Measurements from ENCODE around the gene KLHL10. TPM values are rescaled to one million over a fixed set of nuclear protein-coding genes. Genes with fewer than 3 reads are reported as not detected.
A peak's percentile ranks its signal among the peaks of the same experiment; 100 is the strongest.
"Not testable (repeated sequence)": the region's sequence is repeated elsewhere in the genome, so short reads cannot be mapped to it uniquely, and the experiment has no call there.

The KLHL10 gene
- total RNA-seq, 1 experiment from 2014 or later: not detected

DNA sequence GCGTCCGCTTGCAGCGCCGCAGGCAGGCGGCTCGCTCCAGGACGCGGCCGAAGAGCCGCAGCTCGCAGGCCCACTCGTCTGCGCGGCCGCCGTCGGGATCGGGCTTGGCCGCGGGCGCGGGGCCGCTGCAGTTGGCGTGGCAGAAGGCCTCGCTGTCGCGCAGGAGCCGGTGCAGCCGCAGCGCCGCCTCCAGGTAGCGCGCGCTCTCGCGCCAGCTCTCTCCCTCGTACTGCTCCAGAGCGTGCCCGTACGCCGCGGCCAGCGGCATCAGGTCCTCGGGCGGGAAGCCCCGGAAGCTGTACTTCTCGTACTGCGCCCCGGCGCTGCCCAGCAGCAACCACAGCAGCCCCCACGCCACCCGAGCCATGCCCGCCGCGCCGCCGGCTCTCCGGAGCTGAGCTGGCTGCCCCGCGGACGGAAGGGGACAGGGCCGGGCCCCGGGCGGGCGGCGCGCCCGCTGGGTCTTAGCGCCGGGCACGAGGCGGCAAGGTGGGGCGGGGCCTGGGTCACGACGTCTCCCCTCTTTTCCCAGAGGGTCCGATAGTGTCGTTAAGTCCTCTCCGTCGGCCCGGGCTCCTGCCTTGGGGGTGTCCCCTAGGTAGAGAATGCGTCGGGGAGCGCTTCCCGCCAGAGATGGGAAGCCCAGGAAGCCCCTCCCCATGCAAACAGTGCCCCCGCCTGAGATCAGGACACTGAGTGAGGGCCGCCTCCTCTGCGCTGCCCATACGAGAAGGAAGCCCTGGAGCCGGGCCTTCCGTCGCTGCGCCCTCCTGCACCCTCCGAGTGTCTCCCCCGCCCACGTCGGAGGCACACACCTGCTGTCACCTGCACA lies 25.9 kb upstream of the KLHL10 start, which contains the start of gene P3H4:
TSS of gene P3H4 (minus strand) at position 401 of the 832 bp plus-strand sequence. CDS start at position 367, 34 bp downstream.
- in situ Hi-C loops (cut with HindIII; ENCODE audit: low pct_unique_long_range_greater_than_20kb, low sequenced_read_pairs): no loop called here
- DNase-seq (ENCODE audit: low read depth, low spot score): peak; percentile 68

- in situ Hi-C loops (cut with HindIII; ENCODE audit: low pct_unique_long_range_greater_than_20kb, low sequenced_read_pairs): no loop called here
- DNase-seq (ENCODE audit: low read depth, low spot score): peak; percentile 78
Measured at GRCh38 chr17:41812381-41813151, 25.1 kb upstream of the KLHL10 start, which contains the start of gene FKBP10. FKBP10 (plus strand) TSS chr17:41813004; CDS start chr17:41813035, 31 bp downstream.

DNA sequence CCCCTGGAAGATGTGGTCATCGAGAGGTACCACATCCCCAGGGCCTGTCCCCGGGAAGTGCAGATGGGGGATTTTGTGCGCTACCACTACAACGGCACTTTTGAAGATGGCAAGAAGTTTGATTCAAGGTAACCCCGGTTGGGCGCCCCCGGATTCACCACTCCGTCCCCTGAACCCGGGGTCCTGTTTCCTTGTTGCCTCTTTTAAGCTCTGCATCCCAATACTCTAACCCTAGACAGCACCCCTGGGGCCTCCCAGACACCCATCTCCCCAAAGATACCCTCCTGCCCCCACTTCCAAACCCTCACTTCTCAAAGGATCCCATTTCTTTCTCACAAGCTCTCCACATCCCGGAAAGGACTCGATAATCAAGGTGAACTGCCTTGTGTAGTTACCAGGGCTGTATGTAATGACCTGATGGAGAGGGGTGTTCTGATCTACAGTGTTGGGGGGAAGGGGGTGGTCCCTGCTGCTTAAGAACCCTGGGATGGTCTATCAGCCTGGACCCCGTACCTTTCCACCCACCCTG lies 24.4 kb upstream of the KLHL10 start:
- in situ Hi-C loops (cut with HindIII; ENCODE audit: low pct_unique_long_range_greater_than_20kb, low sequenced_read_pairs): no loop called here
- DNase-seq (ENCODE audit: low read depth, low spot score): no peak

- in situ Hi-C loops (cut with HindIII; ENCODE audit: low pct_unique_long_range_greater_than_20kb, low sequenced_read_pairs): no loop called here
- no peak for DNase-seq (ENCODE audit: low read depth, low spot score)
Measured at GRCh38 chr17:41813699-41814124, 23.9 kb upstream of the KLHL10 start.

- DNase-seq (ENCODE audit: low read depth, low spot score): no peak
Measured at GRCh38 chr17:41814195-41814594, 23.4 kb upstream of the KLHL10 start.

DNA sequence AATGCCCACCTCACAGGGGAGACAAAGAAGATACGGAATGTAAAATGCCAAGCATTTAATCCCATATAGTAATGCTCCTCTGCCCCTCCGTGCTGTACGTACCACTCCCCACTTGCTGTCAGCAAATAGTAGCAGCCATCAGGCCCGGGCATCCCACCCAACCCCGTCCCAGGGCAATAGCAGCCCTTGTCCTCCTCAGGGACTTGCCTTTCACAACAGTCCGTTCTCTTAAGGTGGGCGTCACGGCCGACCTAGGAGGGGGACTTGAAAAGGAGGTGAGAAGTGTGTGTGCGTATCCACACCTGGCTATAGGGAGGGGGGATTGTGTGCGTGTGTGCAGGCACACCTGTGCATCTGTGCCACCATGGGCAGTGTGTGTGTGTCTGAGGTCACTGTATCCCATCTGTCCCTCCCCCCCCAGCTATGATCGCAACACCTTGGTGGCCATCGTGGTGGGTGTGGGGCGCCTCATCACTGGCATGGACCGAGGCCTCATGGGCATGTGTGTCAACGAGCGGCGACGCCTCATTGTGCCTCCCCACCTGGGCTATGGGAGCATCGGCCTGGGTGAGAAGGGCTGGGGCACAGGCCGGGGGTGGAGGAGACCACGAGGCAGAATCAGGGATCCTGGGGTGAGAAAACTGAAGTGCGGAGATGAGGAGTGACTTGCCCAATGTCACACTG lies 20.8 kb upstream of the KLHL10 start:
- in situ Hi-C loops (cut with HindIII; ENCODE audit: low pct_unique_long_range_greater_than_20kb, low sequenced_read_pairs): no loop called here
- no peak for DNase-seq (ENCODE audit: low read depth, low spot score)

More at GRCh38 chr17:41814195-41814594, 23.4 kb upstream of the KLHL10 start:
- in situ Hi-C loops (cut with HindIII; ENCODE audit: low pct_unique_long_range_greater_than_20kb, low sequenced_read_pairs): no loop called here

- in situ Hi-C loops (cut with HindIII; ENCODE audit: low pct_unique_long_range_greater_than_20kb, low sequenced_read_pairs): no loop called here
- no peak for DNase-seq (ENCODE audit: low read depth, low spot score)
Measured at GRCh38 chr17:41818024-41818423, 19.6 kb upstream of the KLHL10 start.

DNA sequence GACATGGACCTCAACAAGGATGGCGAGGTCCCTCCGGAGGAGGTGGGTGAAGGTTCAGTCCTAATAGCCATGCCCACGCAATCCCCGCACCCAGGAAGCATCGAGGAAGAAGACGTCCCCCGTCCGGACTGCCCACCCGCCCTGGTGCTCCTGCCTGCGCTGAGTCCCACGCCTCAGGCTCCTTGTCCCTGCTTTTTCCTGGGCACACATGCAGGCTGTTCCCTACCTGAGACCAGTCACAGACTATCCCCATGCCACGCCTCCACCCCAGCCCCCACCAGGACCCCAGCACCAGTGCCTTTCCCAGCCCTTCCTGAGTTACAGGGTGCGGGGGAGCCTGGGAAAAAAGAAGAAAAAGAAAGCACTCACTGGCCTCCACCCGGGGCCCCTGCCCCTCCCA lies 15.8 kb upstream of the KLHL10 start:
- DNase-seq (ENCODE audit: low read depth, low spot score): no peak
- in situ Hi-C loops (cut with HindIII; ENCODE audit: low pct_unique_long_range_greater_than_20kb, low sequenced_read_pairs): no loop called here

GRCh38 chr17:41822216-41823140 lies 15.1 kb upstream of the KLHL10 start:
- in situ Hi-C loops (cut with HindIII; ENCODE audit: low pct_unique_long_range_greater_than_20kb, low sequenced_read_pairs): no loop called here
- no peak for DNase-seq (ENCODE audit: low read depth, low spot score)

GRCh38 chr17:41823141-41823524 lies 14.5 kb upstream of the KLHL10 start:
- DNase-seq (ENCODE audit: low read depth, low spot score): no peak
- in situ Hi-C loops (cut with HindIII; ENCODE audit: low pct_unique_long_range_greater_than_20kb, low sequenced_read_pairs): no loop called here

DNA sequence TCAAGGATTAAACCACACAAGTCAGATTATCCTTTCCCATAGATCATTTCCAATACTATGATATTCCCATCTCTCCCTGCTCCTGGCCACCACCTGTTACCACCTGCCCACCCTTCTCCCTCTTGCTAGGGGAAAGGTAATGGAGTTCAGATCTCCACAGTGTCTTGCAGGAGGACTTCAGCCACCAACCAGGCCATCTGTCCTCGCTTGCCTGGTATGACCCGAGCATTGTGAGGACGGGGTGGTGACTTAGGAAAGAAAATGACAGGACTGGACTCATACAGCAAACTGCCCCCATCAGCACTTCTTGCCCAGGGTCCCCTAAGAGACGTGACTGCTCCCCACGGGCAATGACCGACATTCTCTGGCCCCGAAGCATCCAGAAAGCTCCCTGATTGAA lies 14.0 kb upstream of the KLHL10 start:
- no peak for DNase-seq (ENCODE audit: low read depth, low spot score)
- in situ Hi-C loops (cut with HindIII; ENCODE audit: low pct_unique_long_range_greater_than_20kb, low sequenced_read_pairs): no loop called here

- DNase-seq (ENCODE audit: low read depth, low spot score): no peak
- in situ Hi-C loops (cut with HindIII; ENCODE audit: low pct_unique_long_range_greater_than_20kb, low sequenced_read_pairs): no loop called here
Measured at GRCh38 chr17:41824086-41824485, 13.5 kb upstream of the KLHL10 start.

DNA sequence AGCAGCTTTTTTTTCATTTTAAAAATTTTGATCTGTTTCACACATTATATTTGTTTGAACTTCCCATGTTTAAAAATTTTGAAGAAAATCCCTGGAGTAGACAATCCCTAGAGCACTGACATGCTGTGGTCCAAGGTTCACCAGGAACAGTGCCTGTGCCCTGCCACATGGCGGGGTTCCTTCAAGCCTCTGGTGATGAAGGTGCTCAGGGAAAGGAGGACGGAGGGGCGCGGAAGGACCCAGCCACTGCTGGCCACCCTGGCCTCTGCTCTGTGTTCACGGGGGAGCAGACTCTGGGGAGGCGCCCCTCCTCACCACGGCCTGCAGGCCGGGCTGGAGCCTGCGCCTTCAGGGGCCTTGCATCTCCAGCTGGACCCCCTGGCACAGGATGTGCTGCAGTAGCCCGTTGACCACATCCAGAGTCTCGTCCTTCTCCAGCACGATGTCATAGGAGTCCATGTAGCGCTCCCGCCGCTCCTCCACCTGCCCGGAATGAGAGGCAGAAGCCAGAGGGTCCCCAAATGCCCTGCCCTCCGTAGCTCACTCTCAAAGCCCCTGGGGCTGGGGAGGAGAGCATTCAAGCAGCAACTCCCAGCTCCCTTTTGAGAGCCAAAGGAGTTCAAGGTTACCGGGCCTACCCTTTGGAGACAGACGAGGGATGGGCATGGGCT lies 12.3 kb upstream of the KLHL10 start:
- DNase-seq (ENCODE audit: low read depth, low spot score): no peak
- in situ Hi-C loops (cut with HindIII; ENCODE audit: low pct_unique_long_range_greater_than_20kb, low sequenced_read_pairs): no loop called here

DNA sequence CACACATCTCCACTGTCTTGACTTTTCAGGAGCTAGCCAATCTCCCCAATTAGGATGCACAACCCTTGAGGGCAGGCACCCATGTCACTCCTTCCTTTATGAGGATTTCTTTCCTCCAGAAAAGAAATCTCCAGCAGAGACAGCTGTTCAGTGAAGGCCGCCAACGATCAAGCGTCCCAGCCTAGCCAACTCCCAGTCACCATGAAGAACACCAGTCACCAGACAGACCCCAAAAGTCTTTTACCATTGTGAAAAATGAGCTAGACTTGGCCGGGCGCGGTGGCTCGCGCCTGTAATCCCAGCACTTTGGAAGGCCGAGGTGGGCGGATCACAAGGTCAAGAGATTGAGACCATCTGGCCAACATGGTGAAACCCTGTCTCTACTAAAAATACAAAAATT lies 7.7 kb upstream of the KLHL10 start:
- DNase-seq (ENCODE audit: low read depth, low spot score); in situ Hi-C loops (cut with HindIII; ENCODE audit: low pct_unique_long_range_greater_than_20kb, low sequenced_read_pairs): not testable (repeated sequence)

GRCh38 chr17:41835214-41835799 lies 2.3 kb upstream of the KLHL10 start:
- DNase-seq (ENCODE audit: low read depth, low spot score): no peak
- in situ Hi-C loops (cut with HindIII; ENCODE audit: low pct_unique_long_range_greater_than_20kb, low sequenced_read_pairs): no loop called here

All from SK-MEL-5 (cell line).